Body of pancreas (tissue), 4 donors: Measurements from ENCODE around the gene BICD2.

ENCODE experiments used
- POLR2A ChIP-seq, 3 donors: fragments of 450-650 bp; IDR thresholded peaks; one replicate each; pipeline ENCODE4 v1.6.1; 2016; ENCODE audit warnings: antibody characterized with exemption in 3 of 3, mild to moderate bottlenecking in 2 of 3
- TF ChIP-seq, protein P1 (sequence below), 7 experiments: fragments of 450-650 bp in 4 of 7; fragments of 200-600 bp in 3 of 7; sonication (generic) in 3 of 7; IDR thresholded peaks; one replicate each; pipeline ENCODE4 v1.5.1; 2016 to 2019; ENCODE audit warnings: antibody characterized with exemption in 7 of 7

DNA sequence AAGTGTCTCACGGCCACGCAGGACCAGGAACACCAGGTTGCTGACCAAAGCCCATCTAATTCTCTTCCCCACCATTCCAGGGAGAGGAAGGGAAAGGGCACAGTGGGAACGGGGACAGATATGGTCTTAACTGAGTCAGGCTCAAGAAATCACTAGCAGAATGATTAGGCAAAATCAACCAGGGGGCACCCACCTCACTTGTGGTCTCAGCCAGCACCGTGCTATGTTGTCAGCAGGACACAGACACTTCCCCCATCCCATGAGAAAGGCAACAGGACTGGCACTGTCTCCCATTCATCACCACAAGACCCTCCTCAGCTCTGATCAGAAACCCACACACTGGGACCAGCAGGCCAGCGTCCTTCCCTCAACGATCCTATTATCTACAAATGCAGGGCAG is 2.9 kb downstream of the BICD2 start:
- no peak for TF ChIP-seq POLR2A (IDR thresholded peaks at IDR 0.05)
- TF ChIP-seq, protein P1, sequence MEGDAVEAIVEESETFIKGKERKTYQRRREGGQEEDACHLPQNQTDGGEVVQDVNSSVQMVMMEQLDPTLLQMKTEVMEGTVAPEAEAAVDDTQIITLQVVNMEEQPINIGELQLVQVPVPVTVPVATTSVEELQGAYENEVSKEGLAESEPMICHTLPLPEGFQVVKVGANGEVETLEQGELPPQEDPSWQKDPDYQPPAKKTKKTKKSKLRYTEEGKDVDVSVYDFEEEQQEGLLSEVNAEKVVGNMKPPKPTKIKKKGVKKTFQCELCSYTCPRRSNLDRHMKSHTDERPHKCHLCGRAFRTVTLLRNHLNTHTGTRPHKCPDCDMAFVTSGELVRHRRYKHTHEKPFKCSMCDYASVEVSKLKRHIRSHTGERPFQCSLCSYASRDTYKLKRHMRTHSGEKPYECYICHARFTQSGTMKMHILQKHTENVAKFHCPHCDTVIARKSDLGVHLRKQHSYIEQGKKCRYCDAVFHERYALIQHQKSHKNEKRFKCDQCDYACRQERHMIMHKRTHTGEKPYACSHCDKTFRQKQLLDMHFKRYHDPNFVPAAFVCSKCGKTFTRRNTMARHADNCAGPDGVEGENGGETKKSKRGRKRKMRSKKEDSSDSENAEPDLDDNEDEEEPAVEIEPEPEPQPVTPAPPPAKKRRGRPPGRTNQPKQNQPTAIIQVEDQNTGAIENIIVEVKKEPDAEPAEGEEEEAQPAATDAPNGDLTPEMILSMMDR (IDR thresholded peaks at IDR 0.05) = no peak
